H1 (cell line): ENCODE measurements around the gene KDELR1. TPM values are rescaled to one million over a fixed set of nuclear protein-coding genes. Genes with fewer than 3 reads are reported as not detected.
A peak's percentile ranks its signal among the peaks of the same experiment; 100 is the strongest.

ENCODE experiments used
- CTCF ChIA-PET: fragments of 300-600 bp; sonication (Branson Sonifier 250); formaldehyde crosslinking; loops from one replicate; lab custom pipeline; 2021; ENCODE audit not compliant: partially characterized antibody; lab: Charles Lee
- POLR2A ChIA-PET: fragments of 300-600 bp; sonication (Branson Sonifier 250); formaldehyde crosslinking; loops from one replicate; lab custom pipeline; 2021; ENCODE audit warnings: inconsistent platforms; ENCODE audit not compliant: partially characterized antibody; lab: Charles Lee
- DNase-seq, 2 experiments: peaks; one replicate each; pipeline versions ENCODE4 v3.0.0 to v3.0.0-alpha.2; 2010 to 2022; ENCODE audit warnings: low spot score in 2 of 2, low read depth in 1 of 2, mixed read lengths in 1 of 2
- FAIRE-seq: peaks from 2 replicates; lab custom pipeline; 2011; peaks lifted over from hg19 to GRCh38; lab: Jason Lieb, UNC
- H2AFZ ChIP-seq: 2 replicates; pipeline ENCODE4 v1.8.1; 2012; ENCODE audit warnings: low read length, inconsistent platforms
- H2AK5ac ChIP-seq: 2 replicates; pipeline ENCODE4 v1.6.1; 2013; ENCODE audit warnings: low read depth, low read length
- H2BK120ac ChIP-seq: replicated peaks from 2 replicates; pipeline ENCODE3; 2013; ENCODE audit warnings: low read depth, low read length, inconsistent platforms
- H2BK12ac ChIP-seq: 2 replicates; pipeline ENCODE4 v1.6.1; 2013; ENCODE audit warnings: low read depth, low read length
- H2BK15ac ChIP-seq: 2 replicates; pipeline ENCODE4 v1.6.1; 2013; ENCODE audit warnings: low read length
- H2BK20ac ChIP-seq: 2 replicates; pipeline ENCODE4 v1.6.1; 2013; ENCODE audit warnings: low read length
- H2BK5ac ChIP-seq: 2 replicates; pipeline ENCODE4 v1.6.1; 2013; ENCODE audit warnings: low read depth, low read length
- H3K14ac ChIP-seq: 2 replicates; pipeline ENCODE4 v1.6.1; 2013; ENCODE audit warnings: inconsistent platforms; ENCODE audit not compliant: insufficient read length
- H3K18ac ChIP-seq: 2 replicates; pipeline ENCODE4 v1.6.1; 2013; ENCODE audit warnings: low read length; ENCODE audit errors: extremely low read depth
- H3K23ac ChIP-seq: 2 replicates; pipeline ENCODE4 v1.6.1; 2013; ENCODE audit warnings: inconsistent platforms; ENCODE audit not compliant: insufficient read length
- H3K23me2 ChIP-seq: 2 replicates; pipeline ENCODE4 v1.6.1; 2013; ENCODE audit warnings: low read depth, low read length
- H3K27ac ChIP-seq: 2 replicates; pipeline ENCODE4 v1.6.1; 2011; ENCODE audit warnings: low read depth, low read length, inconsistent platforms
- H3K27me3 ChIP-seq, 4 experiments: replicated peaks in 1 of 4; 1 replicate in 1 of 4; 2 replicates in 3 of 4; pipeline versions ENCODE4 v1.6.1 to v1.8.1; 2011 to 2013; ENCODE audit warnings: low read length in 3 of 4, mild to moderate bottlenecking in 3 of 4, inconsistent platforms in 2 of 4, mixed read lengths in 2 of 4, moderate library complexity in 1 of 4; ENCODE audit not compliant: control insufficient read depth in 3 of 4, insufficient read depth in 3 of 4; ENCODE audit errors: extremely low read depth in 1 of 4
- H3K36me3 ChIP-seq, 4 experiments: 2 replicates each; pipeline versions ENCODE4 v1.6.1 to v1.8.1; 2011 to 2013; ENCODE audit warnings: mild to moderate bottlenecking in 4 of 4, low read length in 3 of 4, moderate library complexity in 2 of 4, control low read depth in 1 of 4, inconsistent platforms in 1 of 4; ENCODE audit not compliant: insufficient read depth in 4 of 4, control insufficient read depth in 2 of 4
- H3K4ac ChIP-seq: replicated peaks from 2 replicates; pipeline ENCODE3; 2013; ENCODE audit warnings: low read length, low read depth, mixed read lengths, inconsistent platforms; ENCODE audit not compliant: insufficient read length
- H3K4me1 ChIP-seq, 4 experiments: replicated peaks in 1 of 4; 1 replicate in 1 of 4; 2 replicates in 3 of 4; pipeline versions ENCODE4 v1.6.1 to v1.8.1; 2011 to 2013; ENCODE audit warnings: low read length in 3 of 4, inconsistent platforms in 2 of 4, mixed read lengths in 1 of 4; ENCODE audit not compliant: insufficient read depth in 4 of 4, control insufficient read depth in 3 of 4
- H3K4me2 ChIP-seq, 2 experiments: 2 replicates each; pipeline versions ENCODE4 v1.6.1 to v1.8.1; 2011 to 2013; ENCODE audit warnings: low read depth in 2 of 2, low read length in 2 of 2, control low read depth in 1 of 2, inconsistent platforms in 1 of 2, mild to moderate bottlenecking in 1 of 2; ENCODE audit not compliant: insufficient read depth in 1 of 2
- H3K4me3 ChIP-seq, 4 experiments: fragments of 200-600, 300-600 bp in 1 of 4; sonication (generic), shearing (Covaris generic), sonication (Bioruptor Twin) in 1 of 4; 2 replicates each; pipeline versions ENCODE4 v1.5.1 to v1.8.1; 2011 to 2016; ENCODE audit warnings: low read length in 4 of 4, low read depth in 3 of 4, control low read depth in 2 of 4, inconsistent platforms in 2 of 4, mild to moderate bottlenecking in 2 of 4, mixed read lengths in 1 of 4, moderate library complexity in 1 of 4; ENCODE audit not compliant: insufficient read depth in 2 of 4; ENCODE audit errors: extremely low read depth in 1 of 4
- H3K56ac ChIP-seq: replicated peaks from 2 replicates; pipeline ENCODE3; 2013; ENCODE audit warnings: low read depth, mild to moderate bottlenecking, mixed read lengths, low read length, inconsistent platforms; ENCODE audit not compliant: insufficient read length
- H3K79me1 ChIP-seq: 2 replicates; pipeline ENCODE4 v1.6.1; 2013; ENCODE audit warnings: low read depth, low read length, control low read depth
- H3K79me2 ChIP-seq, 2 experiments: 2 replicates each; pipeline versions ENCODE4 v1.6.1 to v1.8.1; 2012 to 2013; ENCODE audit warnings: low read length in 2 of 2, mild to moderate bottlenecking in 2 of 2, inconsistent platforms in 1 of 2; ENCODE audit not compliant: insufficient read depth in 2 of 2, control insufficient read depth in 1 of 2
- H3K9ac ChIP-seq, 4 experiments: replicated peaks in 1 of 4; 1 replicate in 1 of 4; 2 replicates in 3 of 4; pipeline versions ENCODE4 v1.6.1 to v1.8.1; 2011 to 2013; ENCODE audit warnings: low read depth in 3 of 4, low read length in 3 of 4, control low read depth in 2 of 4, mild to moderate bottlenecking in 2 of 4, moderate library complexity in 2 of 4, inconsistent platforms in 1 of 4; ENCODE audit errors: extremely low read depth in 1 of 4
- H3K9me3 ChIP-seq, 2 experiments: 2 replicates each; pipeline versions ENCODE4 v1.6.1 to v1.8.1; 2012 to 2013; ENCODE audit warnings: mild to moderate bottlenecking in 2 of 2, moderate library complexity in 2 of 2, control low read depth in 1 of 2, inconsistent platforms in 1 of 2, low read depth in 1 of 2, low read length in 1 of 2, mixed read lengths in 1 of 2; ENCODE audit not compliant: insufficient read depth in 2 of 2
- H4K20me1 ChIP-seq, 2 experiments: replicated peaks in 1 of 2; 2 replicates each; pipeline versions ENCODE3 to v1.8.1; 2011 to 2013; ENCODE audit warnings: inconsistent platforms in 2 of 2, low read length in 2 of 2, mild to moderate bottlenecking in 1 of 2; ENCODE audit not compliant: insufficient read depth in 2 of 2, control insufficient read depth in 1 of 2
- H4K5ac ChIP-seq: 2 replicates; pipeline ENCODE4 v1.6.1; 2013; ENCODE audit warnings: low read length, low read depth, mixed read lengths, inconsistent platforms; ENCODE audit not compliant: insufficient read length
- H4K8ac ChIP-seq: 2 replicates; pipeline ENCODE4 v1.8.0; 2013; ENCODE audit warnings: mild to moderate bottlenecking, moderate library complexity, low read length, inconsistent platforms; ENCODE audit not compliant: insufficient read depth; ENCODE audit errors: extremely low read depth
- H4K91ac ChIP-seq: replicated peaks from 2 replicates; pipeline ENCODE3; 2013; ENCODE audit warnings: low read length, mixed read lengths, inconsistent platforms; ENCODE audit not compliant: insufficient read length
- CEBPB ChIP-seq: IDR thresholded peaks from 2 replicates; pipeline ENCODE4 v1.6.1; 2012; ENCODE audit warnings: low read depth, low read length
- CHD1 ChIP-seq: IDR thresholded peaks from 2 replicates; pipeline ENCODE4 v1.6.1; 2012; ENCODE audit warnings: low read depth, low read length, improper control_type of control experiment
- CTBP2 ChIP-seq: IDR thresholded peaks from 2 replicates; pipeline ENCODE4 v1.7.0; 2011; ENCODE audit warnings: borderline replicate concordance, mild to moderate bottlenecking, moderate library complexity, mixed read lengths, low read length; ENCODE audit not compliant: insufficient read depth, insufficient read length
- GABPA ChIP-seq: IDR thresholded peaks from 2 replicates; pipeline ENCODE4 v1.6.1; 2011; ENCODE audit warnings: mild to moderate bottlenecking, low read length, moderate library complexity, borderline replicate concordance; ENCODE audit not compliant: insufficient read depth
- KDM5A ChIP-seq: fragments of 200-600 bp; IDR thresholded peaks from 2 replicates; pipeline ENCODE4 v1.7.1; 2012; ENCODE audit warnings: mild to moderate bottlenecking, low read length, inconsistent platforms, mixed read lengths
- POLR2A ChIP-seq, 2 experiments: IDR thresholded peaks; 1 replicate in 1 of 2; 2 replicates in 1 of 2; pipeline ENCODE4 v1.6.1; 2011; ENCODE audit warnings: low read depth in 2 of 2, low read length in 2 of 2, mild to moderate bottlenecking in 2 of 2; ENCODE audit errors: control extremely low read depth in 1 of 2
- RXRA ChIP-seq: IDR thresholded peaks from 2 replicates; pipeline ENCODE4 v1.6.1; 2011; ENCODE audit warnings: low read depth, mild to moderate bottlenecking, low read length, moderate library complexity; ENCODE audit not compliant: insufficient read depth
- SP4 ChIP-seq: IDR thresholded peaks from 2 replicates; pipeline ENCODE4 v1.6.1; 2012; ENCODE audit warnings: low read length, inconsistent platforms
- TAF7 ChIP-seq: optimal IDR thresholded peaks from 2 replicates; pipeline ENCODE3; 2011; ENCODE audit warnings: low read depth, mild to moderate bottlenecking, inconsistent platforms, low read length, moderate library complexity, borderline replicate concordance
- TBP ChIP-seq: IDR thresholded peaks from 2 replicates; pipeline ENCODE4 v1.6.1; 2011; ENCODE audit warnings: low read depth, low read length, improper control_type of control experiment
- TCF12 ChIP-seq: IDR thresholded peaks from 2 replicates; pipeline ENCODE4 v1.6.1; 2011; ENCODE audit warnings: low read depth, mild to moderate bottlenecking, low read length
- ZNF274 ChIP-seq: IDR thresholded peaks from 2 replicates; pipeline ENCODE4 v1.7.0; 2012; ENCODE audit warnings: low read length, borderline replicate concordance; ENCODE audit errors: extremely low read depth
- WGBS, 2 experiments: shearing (Covaris generic) in 1 of 2; methylation state at CpG; one replicate each; pipeline versions ENCODE4 v1.1.6 to v1.1.7; 2013 to 2015; ENCODE audit warnings: low lambda C conversion rate in 2 of 2, mixed read lengths in 2 of 2, inconsistent platforms in 1 of 2, low coverage in 1 of 2, missing lambda C conversion rate in 1 of 2; ENCODE audit not compliant: insufficient replicate concordance in 2 of 2, insufficient coverage in 1 of 2, insufficient read length in 1 of 2; ENCODE audit errors: extremely low coverage in 1 of 2, missing lambda C conversion rate in 1 of 2; 5-methylcytosine and 5-hydroxymethylcytosine counted together
- polyA plus RNA-seq, 7 experiments: library from polyadenylated mRNA; depleted of rRNA in 3 of 7; stranded (reverse) in 5 of 7; unstranded in 2 of 7; fragments of >200 nt in 5 of 7; fragments of 200-250 nt in 2 of 7; gene quantifications; 1 replicate in 5 of 7; 2 replicates in 1 of 7; 4 replicates in 1 of 7; pipeline versions ENCODE4 v1.2.1 to v1.2.3, GENCODE V29; 2011 to 2013; ENCODE audit warnings: missing spikeins in 2 of 7, mixed read lengths in 2 of 7
- total RNA-seq: library from RNA; stranded (reverse); fragmentation: NEBNext Ultra II Directional; extraction: Animal tissue kit (Norgen Biotek cat#: 25700); gene quantifications from 2 replicates; pipeline ENCODE4 v1.2.1, GENCODE V29; 2021
- TF ChIP-seq, protein P1 (sequence below): IDR thresholded peaks from 2 replicates; pipeline ENCODE4 v1.6.1; 2012; ENCODE audit warnings: low read length, inconsistent platforms

Gene KDELR1
- total and polyA plus RNA-seq, 2 of the 8 experiments (the other 6 are each of a cell fraction or from before 2014, with no cell fraction given): 225 to 231 TPM

DNA sequence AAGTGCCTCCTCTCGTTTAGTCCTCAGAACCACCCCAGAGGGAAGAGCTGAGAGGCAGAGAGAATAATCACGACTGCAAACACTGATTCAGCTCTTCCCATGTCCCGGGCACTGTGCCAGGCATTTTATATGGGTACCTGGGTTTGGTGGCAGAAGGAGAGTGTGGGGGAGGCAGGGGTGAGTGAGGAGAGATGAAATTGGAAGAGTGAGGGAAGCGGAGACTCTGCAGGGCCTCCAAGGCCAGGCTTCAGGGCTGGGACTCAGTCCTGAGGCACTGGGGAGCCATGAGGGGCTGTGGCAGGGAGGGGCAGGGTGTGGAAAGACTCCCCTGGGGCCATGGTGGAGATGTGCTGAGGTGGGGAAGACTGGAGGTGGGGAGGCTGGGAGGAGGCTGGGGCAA lies 18.4 kb downstream of the KDELR1 start:
- Histone ChIP-seq H3K27ac (no peak overlapping the region), H3K4me1 (no peaks in the 10 kb centered on the region; a peak in 1 of 7 replicates), H4K91ac (no peak overlapping the region), H3K9me3 (no peaks in the 10 kb centered on the region), H4K20me1 (no peaks in the 10 kb centered on the region), H3K4me2 (no peak overlapping the region), H3K79me1 (no peaks in the 10 kb centered on the region), H3K4ac (no peak overlapping the region), H2BK15ac (0 out of 2 replicates have a peak overlapping the region, but pooled peaks have one; percentile 31), H2BK120ac (no peak overlapping the region), H2BK5ac (no peak overlapping the region), H3K56ac (no peak overlapping the region), H2AFZ (peak overlapping the region; percentile 38; the same call in 1 of the 2 replicates), H3K18ac (no peak overlapping the region), H2BK20ac (no peak overlapping the region), H3K14ac (no peak overlapping the region), H3K23me2 (no peaks in the 10 kb centered on the region), H2AK5ac (no peak overlapping the region), H3K79me2 (no peaks in the 10 kb centered on the region), H3K9ac (no peak overlapping the region; a peak in 2 of 7 replicates), H3K27me3 (peaks cover 0 to 2% (median 0%) of the 10 kb centered on the region in 4 experiments; a peak in 1 of 7 replicates), H4K5ac (no peak overlapping the region), H4K8ac (no peak overlapping the region), H3K36me3 (no peaks in the 10 kb centered on the region; a peak in 1 of 8 replicates), H3K23ac (no peak overlapping the region), H3K4me3 (no peak overlapping the region), H2BK12ac (no peak overlapping the region)
- FAIRE-seq: no peak
- ChIA-PET POLR2A (interaction anchor here (1.5 to 2.6 kb wide), 5 partner anchors 10 to 246 kb away, joined by 3 to 10 read pairs (median 4); partner anchors contain the start of genes RPL18, SPHK2, SYNGR4 and TMEM143), CTCF (interaction anchor here (0.5 to 2.4 kb wide), 10 partner anchors 9 to 776 kb away, joined by 3 to 9 read pairs (median 4); partner anchors contain the start of genes KDELR1, SYNGR4 and TMEM143)
- 91% methylated on average over 4 of the region's 4 CpGs; no CpG with 5 or more reads in 1 of the 2 experiments for whole genome bisulfite sequencing, 2 experiments
- no peak for DNase-seq
- TF ChIP-seq TCF12 (no peak), TBP (no peak), KDM5A (no peak), ZNF274 (no peak), CTBP2 (no peak), POLR2A (IDR thresholded peaks at IDR 0.05; ENCODE audit: control extremely low read depth in 1 of 2, low read depth in 2 of 2, low read length in 2 of 2) (no peak), RXRA (no peak), SP4 (no peak), CEBPB (no peak), CHD1 (no peak), GABPA (no peak), TAF7 (no peak)
- TF ChIP-seq, protein P1, sequence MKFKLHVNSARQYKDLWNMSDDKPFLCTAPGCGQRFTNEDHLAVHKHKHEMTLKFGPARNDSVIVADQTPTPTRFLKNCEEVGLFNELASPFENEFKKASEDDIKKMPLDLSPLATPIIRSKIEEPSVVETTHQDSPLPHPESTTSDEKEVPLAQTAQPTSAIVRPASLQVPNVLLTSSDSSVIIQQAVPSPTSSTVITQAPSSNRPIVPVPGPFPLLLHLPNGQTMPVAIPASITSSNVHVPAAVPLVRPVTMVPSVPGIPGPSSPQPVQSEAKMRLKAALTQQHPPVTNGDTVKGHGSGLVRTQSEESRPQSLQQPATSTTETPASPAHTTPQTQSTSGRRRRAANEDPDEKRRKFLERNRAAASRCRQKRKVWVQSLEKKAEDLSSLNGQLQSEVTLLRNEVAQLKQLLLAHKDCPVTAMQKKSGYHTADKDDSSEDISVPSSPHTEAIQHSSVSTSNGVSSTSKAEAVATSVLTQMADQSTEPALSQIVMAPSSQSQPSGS: no peak
